Breast epithelium (tissue), 4 donors: ENCODE measurements around the gene DPH1. TPM values are rescaled to one million over a fixed set of nuclear protein-coding genes. Genes with fewer than 3 reads are reported as not detected.

Source experiments
- DNase-seq, 2 donors: peaks; one replicate each; pipeline ENCODE4 v3.0.0-alpha.2; 2019; ENCODE audit warnings: low spot score in 2 of 2
- H3K27ac ChIP-seq, 2 donors: fragments of 200-600 bp; sonication (generic) in 1 of 2; one replicate each; pipeline ENCODE4 v1.5.1; 2016 to 2019; ENCODE audit warnings: mild to moderate bottlenecking in 1 of 2
- H3K27me3 ChIP-seq, 2 donors: fragments of 200-600 bp; sonication (generic) in 1 of 2; one replicate each; pipeline versions ENCODE4 v1.5.1 to v1.6.0; 2017 to 2019; ENCODE audit warnings: control low read depth in 1 of 2, mild to moderate bottlenecking in 1 of 2
- H3K36me3 ChIP-seq: fragments of 200-600 bp; one replicate; pipeline ENCODE4 v1.5.1; 2019
- H3K4me1 ChIP-seq, 2 donors: fragments of 200-600 bp; sonication (generic); one replicate each; pipeline ENCODE4 v1.5.1; 2016 to 2019; ENCODE audit warnings: control low read depth in 1 of 2
- H3K4me3 ChIP-seq, 3 donors: fragments of 200-600 bp; sonication (generic); 1 replicate in 2 of 3; 2 replicates in 1 of 3; pipeline ENCODE4 v1.5.1; 2016 to 2019; ENCODE audit warnings: mild to moderate bottlenecking in 3 of 3, moderate library complexity in 2 of 3
- H3K9me3 ChIP-seq, 2 donors: fragments of 200-600 bp; sonication (generic) in 1 of 2; one replicate each; pipeline ENCODE4 v1.5.1; 2016 to 2019; ENCODE audit warnings: control low read depth in 1 of 2
- CTCF ChIP-seq, 3 donors: fragments of 450-650 bp; IDR thresholded peaks; one replicate each; pipeline ENCODE4 v1.5.1; 2016 to 2017; ENCODE audit warnings: antibody characterized with exemption in 3 of 3, mild to moderate bottlenecking in 3 of 3, moderate library complexity in 3 of 3
- POLR2A ChIP-seq: fragments of 450-650 bp; IDR thresholded peaks from one replicate; pipeline ENCODE4 v1.6.1; 2016; ENCODE audit warnings: antibody characterized with exemption, mild to moderate bottlenecking, moderate library complexity
- POLR2AphosphoS5 ChIP-seq, 3 donors: sonication (generic); formaldehyde crosslinking; IDR thresholded peaks; one replicate each; pipeline ENCODE4 v1.6.1; 2017; ENCODE audit warnings: antibody characterized with exemption in 3 of 3
- intact Hi-C: fragments of 100-400 bp; cut with DNase I; formaldehyde crosslinking; loops from one replicate; pipeline ENCODE4 v1.15.1; 2023; ENCODE audit warnings: low total_unique reads
- total RNA-seq, 3 donors: library from RNA; depleted of rRNA; stranded (reverse); fragments of >200 nt; gene quantifications; one replicate each; pipeline ENCODE4 v1.1.0, GENCODE V29; 2016

The DPH1 gene
- total RNA-seq, 3 donors from 2014 or later: 28.3 to 66.6 (median 55.7) TPM

DNA sequence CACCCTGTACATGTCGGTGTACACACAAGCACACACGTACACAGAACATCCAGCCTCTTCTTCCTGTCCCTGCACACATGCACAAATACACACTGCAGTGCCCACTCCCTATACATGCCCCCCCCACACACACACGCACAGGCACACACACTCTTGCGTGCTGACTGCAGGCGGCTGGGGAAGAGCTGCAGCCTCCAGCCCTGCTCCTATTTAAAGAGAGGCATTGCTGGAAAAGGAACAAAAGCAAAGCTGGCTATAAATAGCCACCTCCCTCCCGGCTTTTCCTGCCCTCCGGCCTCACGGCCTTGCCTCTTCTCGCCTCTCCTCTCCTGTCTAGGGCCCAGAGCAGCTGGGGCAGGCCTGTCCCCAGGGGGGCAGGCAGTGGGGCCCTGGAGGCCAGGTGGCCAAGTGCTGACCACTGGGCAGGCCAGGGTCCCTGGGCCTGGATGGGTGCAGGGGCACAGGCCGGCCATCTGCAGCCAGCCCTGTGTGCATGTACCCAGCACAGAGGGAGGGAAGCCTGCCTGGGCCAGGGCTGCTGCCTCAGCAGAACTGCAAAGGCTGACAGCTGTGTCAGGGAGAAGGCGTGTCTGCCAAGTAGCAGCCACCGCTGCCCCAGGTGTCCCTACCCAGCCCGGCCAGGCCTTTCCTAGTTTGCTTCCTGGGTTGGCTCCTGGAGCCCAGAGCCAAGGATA is 30.2 kb upstream of the DPH1 start:
- H3K9me3 ChIP-seq: no peaks in the 10 kb centered on the region
- H3K27me3 ChIP-seq: no peaks in the 10 kb centered on the region
- no peaks in the 10 kb centered on the region for H3K36me3 ChIP-seq
- H3K4me3 ChIP-seq: no peak overlapping the region
- intact Hi-C loops: loop anchor here (5.0 kb wide), 1 partner anchor 1553 kb away; no protein-coding TSS in a partner anchor
- DNase-seq: peak; percentile 50 to 79
- H3K4me1 ChIP-seq: peaks cover 6 to 21% of the 10 kb centered on the region in 2 donors
- TF ChIP-seq POLR2AphosphoS5 (IDR thresholded peaks at IDR 0.05): peak in 1 of 3 donors; percentile 32
- no peak for TF ChIP-seq CTCF (IDR thresholded peaks at IDR 0.05)
- peak overlapping the region; percentile 54 to 64 for H3K27ac ChIP-seq

GRCh38 chr17:2002767-2003329 is 27.1 kb upstream of the DPH1 start:
- no peaks in the 10 kb centered on the region for H3K9me3 ChIP-seq
- peak overlapping the region; percentile 83 for H3K27ac ChIP-seq
- intact Hi-C loops: no loop called here
- no peaks in the 10 kb centered on the region for H3K27me3 ChIP-seq
- peaks cover 3 to 17% of the 10 kb centered on the region in 2 donors for H3K4me1 ChIP-seq
- TF ChIP-seq POLR2AphosphoS5 (IDR thresholded peaks at IDR 0.05) (no peak), POLR2A (no peak), CTCF (IDR thresholded peaks at IDR 0.05) (no peak)
- peak overlapping the region in 1 of 3 donors; percentile 19 for H3K4me3 ChIP-seq
- no peaks in the 10 kb centered on the region for H3K36me3 ChIP-seq
- DNase-seq: no peak

DNA sequence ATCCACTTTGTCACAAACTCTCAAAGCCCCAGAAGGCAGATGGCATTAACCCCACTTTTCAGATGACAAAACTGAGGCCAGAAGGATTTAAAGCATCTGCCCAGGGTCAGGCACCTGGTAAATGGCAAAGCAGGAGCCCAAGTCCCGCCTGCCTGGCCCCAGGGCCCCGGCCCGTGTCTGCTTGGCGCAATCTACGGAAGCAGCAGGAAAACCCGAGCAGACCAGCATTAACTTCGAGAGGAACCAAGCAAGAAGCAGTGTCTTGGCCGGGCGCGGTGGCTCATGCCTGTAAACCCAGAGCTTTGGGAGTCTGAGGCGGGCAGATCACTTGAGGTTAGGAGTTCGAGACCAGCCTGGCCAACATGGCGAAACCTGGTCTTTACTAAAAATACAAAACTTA is 26.4 kb upstream of the DPH1 start:
- H3K27ac ChIP-seq: peak overlapping the region; percentile 83
- intact Hi-C loops: no loop called here
- peaks cover 0 to 15% of the 10 kb centered on the region in 2 donors for H3K4me1 ChIP-seq
- TF ChIP-seq POLR2AphosphoS5 (IDR thresholded peaks at IDR 0.05): no peak
- TF ChIP-seq POLR2A: no peak
- TF ChIP-seq CTCF (IDR thresholded peaks at IDR 0.05): no peak
- H3K9me3 ChIP-seq: no peaks in the 10 kb centered on the region
- no peaks in the 10 kb centered on the region for H3K27me3 ChIP-seq
- no peak for DNase-seq
- H3K36me3 ChIP-seq: no peaks in the 10 kb centered on the region
- H3K4me3 ChIP-seq: no peak overlapping the region

DNA sequence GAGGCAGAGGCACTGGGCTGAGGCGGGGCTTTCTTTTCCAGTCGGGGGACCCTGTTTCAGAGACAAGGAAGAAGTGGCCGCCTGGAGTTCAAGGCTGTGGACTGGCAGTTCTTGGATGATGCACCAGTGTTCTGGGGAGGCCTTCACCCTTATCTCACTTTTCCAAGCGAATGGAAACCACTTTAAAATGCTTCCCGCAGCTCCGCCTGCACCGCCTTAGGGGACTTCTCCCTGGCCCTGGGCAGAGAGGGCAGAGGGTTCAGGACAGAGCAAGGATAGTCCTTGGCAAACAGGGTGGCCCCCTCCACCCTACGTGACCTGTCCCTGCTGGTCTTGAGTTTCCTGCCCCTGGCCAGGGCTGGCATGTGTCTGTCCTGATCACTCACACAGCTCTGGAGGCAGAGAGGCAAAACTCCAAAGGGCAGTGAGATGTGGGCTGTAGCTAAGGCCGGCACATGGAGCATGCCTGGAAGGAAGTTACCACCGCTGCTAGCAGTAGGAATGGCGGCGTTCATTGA is 25.5 kb upstream of the DPH1 start:
- H3K27me3 ChIP-seq: no peaks in the 10 kb centered on the region
- peak overlapping the region; percentile 18 to 65 for H3K27ac ChIP-seq
- no peak for DNase-seq
- H3K36me3 ChIP-seq: no peaks in the 10 kb centered on the region
- intact Hi-C loops: no loop called here
- no peaks in the 10 kb centered on the region for H3K9me3 ChIP-seq
- H3K4me1 ChIP-seq: peaks cover 0 to 11% of the 10 kb centered on the region in 2 donors
- no peak overlapping the region for H3K4me3 ChIP-seq
- no peak for TF ChIP-seq POLR2AphosphoS5 (IDR thresholded peaks at IDR 0.05)
- no peak for TF ChIP-seq POLR2A
- TF ChIP-seq CTCF (IDR thresholded peaks at IDR 0.05): no peak
